HG03575 (cell line): ENCODE data around the gene KDM2B.

ENCODE experiments used
- ATAC-seq: cut with Tn5 transposase; IDR thresholded peaks from one replicate; pipeline ENCODE4 v1.9.1; 2021; ENCODE audit not compliant: unreplicated experiment, insufficient number of reproducible peaks, low FRiP score; ENCODE audit errors: extremely low read depth

KDM2B gene

GRCh38 chr12:121451961-121452339, 128.9 kb downstream of the KDM2B start:
- no peak for ATAC-seq

GRCh38 chr12:121448771-121449315, 132.0 kb downstream of the KDM2B start:
- no peak for ATAC-seq

- ATAC-seq, result no peak
Observed at GRCh38 chr12:121446750-121447149, 134.1 kb downstream of the KDM2B start.

- ATAC-seq, result no peak
Observed at GRCh38 chr12:121444842-121445202, 136.0 kb downstream of the KDM2B start.

- no peak for ATAC-seq
Observed at GRCh38 chr12:121443911-121444841, 136.6 kb downstream of the KDM2B start.

GRCh38 chr12:121443193-121443870, 137.5 kb downstream of the KDM2B start:
- no peak for ATAC-seq

- no peak for ATAC-seq
Observed at GRCh38 chr12:121442028-121442948, 138.5 kb downstream of the KDM2B start.

- no peak for ATAC-seq
Observed at GRCh38 chr12:121441555-121441954, 139.3 kb downstream of the KDM2B start.

GRCh38 chr12:121440768-121441167, 140.1 kb downstream of the KDM2B start:
- ATAC-seq, result no peak

GRCh38 chr12:121439715-121440114, 141.1 kb downstream of the KDM2B start:
- ATAC-seq, result no peak

GRCh38 chr12:121438905-121439304, 141.9 kb downstream of the KDM2B start:
- no peak for ATAC-seq

GRCh38 chr12:121436706-121437105, 144.1 kb downstream of the KDM2B start:
- ATAC-seq, result no peak

GRCh38 chr12:121432740-121433480, 147.9 kb downstream of the KDM2B start:
- no peak for ATAC-seq

- ATAC-seq, result no peak
Observed at GRCh38 chr12:121430833-121431415, 149.9 kb downstream of the KDM2B start.

- ATAC-seq, result no peak
Observed at GRCh38 chr12:121428883-121429282, 151.9 kb downstream of the KDM2B start.

GRCh38 chr12:121427556-121428050, 153.2 kb downstream of the KDM2B start:
- no peak for ATAC-seq

GRCh38 chr12:121424624-121424975, 156.2 kb downstream of the KDM2B start:
- no peak for ATAC-seq
